Activated CD8-positive, alpha-beta T cell treated with anti-CD3 and anti-CD28 coated beads for 36 hours (primary cell): Measurements from ENCODE around the gene MGAT4A. TPM values are rescaled to one million over a fixed set of nuclear protein-coding genes. Genes with fewer than 3 reads are reported as not detected.

Source experiments
- ATAC-seq: fragments of 200-7000 bp; cut with Tn5 transposase; one replicate; pipeline ENCODE4 v1.10.0; 2021; ENCODE audit warnings: mild to moderate bottlenecking, moderate library complexity
- CTCF ChIA-PET: fragments of 350-600 bp; sonication (Branson Sonifier 250); formaldehyde crosslinking; loops from one replicate; lab custom pipeline; 2021; ENCODE audit warnings: antibody characterized with exemption; lab: Charles Lee
- POLR2A ChIA-PET: fragments of 350-600 bp; sonication (Branson Sonifier 250); formaldehyde crosslinking; loops from one replicate; lab custom pipeline; 2021; ENCODE audit warnings: antibody characterized with exemption; lab: Charles Lee
- DNase-seq: peaks from one replicate; pipeline ENCODE4 v3.0.0-alpha.2; 2020
- H3K27ac Mint-ChIP-seq: one replicate; pipeline ENCODE4 v1.8.0; 2021; ENCODE audit warnings: mild to moderate bottlenecking, mixed read lengths
- H3K27me3 Mint-ChIP-seq: one replicate; pipeline ENCODE4 v1.8.0; 2021; ENCODE audit warnings: mixed read lengths
- H3K36me3 Mint-ChIP-seq: one replicate; pipeline ENCODE4 v1.8.0; 2021; ENCODE audit warnings: low read depth, mixed read lengths
- H3K4me1 Mint-ChIP-seq: one replicate; pipeline ENCODE4 v1.8.0; 2021; ENCODE audit warnings: low read depth, mixed read lengths
- H3K4me3 Mint-ChIP-seq: one replicate; pipeline ENCODE4 v1.8.0; 2021; ENCODE audit warnings: mild to moderate bottlenecking, moderate library complexity, mixed read lengths
- H3K9me3 Mint-ChIP-seq: one replicate; pipeline ENCODE4 v1.8.0; 2021; ENCODE audit warnings: mixed read lengths
- intact Hi-C: fragments of 100-400 bp; cut with micrococcal nuclease; formaldehyde crosslinking; loops from one replicate; pipeline ENCODE4 v1.10.0; 2022
- total RNA-seq, 2 experiments: library from RNA; stranded (reverse); gene quantifications; one replicate each; pipeline ENCODE4 v1.2.3, GENCODE V29; 2021
- TF ChIP-seq, protein P1 (sequence below): fragments of 200-600 bp; IDR thresholded peaks from one replicate; pipeline ENCODE4 v1.8.0; 2022; ENCODE audit warnings: antibody characterized with exemption, mild to moderate bottlenecking

The MGAT4A gene
- total RNA-seq, 2 experiments from 2014 or later: 57.6 to 59.0 TPM

DNA sequence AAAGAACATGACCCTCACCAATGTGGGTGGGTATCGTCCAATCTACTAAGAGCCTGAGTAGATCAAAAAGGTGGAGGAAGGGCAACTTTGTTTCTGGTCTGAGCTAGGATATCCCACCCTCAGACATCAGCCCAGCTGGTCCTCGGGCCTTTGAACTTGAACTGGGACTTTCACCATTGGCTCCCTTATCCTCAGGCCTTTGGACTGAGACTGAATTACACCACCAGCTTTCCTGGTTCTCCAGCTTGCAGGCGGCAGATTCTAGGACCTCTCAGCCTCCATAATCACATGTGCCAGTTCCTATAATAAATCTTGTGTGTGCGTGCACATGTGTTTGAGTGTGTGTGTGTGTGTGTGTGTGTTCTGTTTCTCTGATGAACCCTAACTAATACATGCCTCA is 10.6 kb downstream of the MGAT4A start:
- ChIA-PET POLR2A (interaction anchor here (0.9 to 5.8 kb wide), 2 partner anchors 9 to 18 kb away, joined by 4 to 42 read pairs; partner anchors contain the start of gene MGAT4A), CTCF (interaction anchor here (0.8 to 2.4 kb wide), 10 partner anchors 9 to 71 kb away, joined by 3 to 9 read pairs (median 4); no protein-coding TSS in a partner anchor)
- Mint-ChIP-seq H3K9me3 (peaks cover 19% of the 10 kb centered on the region), H3K4me1 (peaks cover 77% of the 10 kb centered on the region), H3K27ac (peak overlapping the region; percentile 37), H3K27me3 (no peaks in the 10 kb centered on the region), H3K36me3 (peaks cover 70% of the 10 kb centered on the region), H3K4me3 (no peak overlapping the region)
- DNase-seq (no peak), ATAC-seq (no peak)
- TF ChIP-seq, protein P1, sequence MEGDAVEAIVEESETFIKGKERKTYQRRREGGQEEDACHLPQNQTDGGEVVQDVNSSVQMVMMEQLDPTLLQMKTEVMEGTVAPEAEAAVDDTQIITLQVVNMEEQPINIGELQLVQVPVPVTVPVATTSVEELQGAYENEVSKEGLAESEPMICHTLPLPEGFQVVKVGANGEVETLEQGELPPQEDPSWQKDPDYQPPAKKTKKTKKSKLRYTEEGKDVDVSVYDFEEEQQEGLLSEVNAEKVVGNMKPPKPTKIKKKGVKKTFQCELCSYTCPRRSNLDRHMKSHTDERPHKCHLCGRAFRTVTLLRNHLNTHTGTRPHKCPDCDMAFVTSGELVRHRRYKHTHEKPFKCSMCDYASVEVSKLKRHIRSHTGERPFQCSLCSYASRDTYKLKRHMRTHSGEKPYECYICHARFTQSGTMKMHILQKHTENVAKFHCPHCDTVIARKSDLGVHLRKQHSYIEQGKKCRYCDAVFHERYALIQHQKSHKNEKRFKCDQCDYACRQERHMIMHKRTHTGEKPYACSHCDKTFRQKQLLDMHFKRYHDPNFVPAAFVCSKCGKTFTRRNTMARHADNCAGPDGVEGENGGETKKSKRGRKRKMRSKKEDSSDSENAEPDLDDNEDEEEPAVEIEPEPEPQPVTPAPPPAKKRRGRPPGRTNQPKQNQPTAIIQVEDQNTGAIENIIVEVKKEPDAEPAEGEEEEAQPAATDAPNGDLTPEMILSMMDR: no peak
- intact Hi-C loops: no loop called here

- Mint-ChIP-seq H3K4me3 (no peak overlapping the region), H3K27me3 (no peaks in the 10 kb centered on the region), H3K36me3 (peaks cover 52% of the 10 kb centered on the region), H3K27ac (peak overlapping the region; percentile 84), H3K9me3 (peaks cover 17% of the 10 kb centered on the region), H3K4me1 (peaks cover 75% of the 10 kb centered on the region)
- intact Hi-C loops: no loop called here
- DNase-seq (no peak), ATAC-seq (no peak)
- ChIA-PET POLR2A (interaction anchor here (5.8 kb wide), 1 partner anchor 11 kb away, joined by 42 read pairs; the partner anchor contains the start of gene MGAT4A), CTCF (interaction anchor here (0.8 to 1.4 kb wide), 10 partner anchors 8 to 441 kb away, joined by 3 to 4 read pairs (median 3); no protein-coding TSS in a partner anchor)
- TF ChIP-seq, protein P1: no peak
Measured at GRCh38 chr2:98717621-98718020, 13.3 kb downstream of the MGAT4A start.

- ChIA-PET POLR2A (interaction anchor here (0.5 to 5.8 kb wide), 6 partner anchors 10 to 988 kb away, joined by 3 to 42 read pairs (median 4); partner anchors contain the start of gene MGAT4A), CTCF (interaction anchor here (0.9 to 1.3 kb wide), 2 partner anchors 12 to 68 kb away, joined by 3 to 7 read pairs; no protein-coding TSS in a partner anchor)
- H3K27ac Mint-ChIP-seq: peak overlapping the region; percentile 86
- peaks cover 10% of the 10 kb centered on the region for H3K9me3 Mint-ChIP-seq
- intact Hi-C loops: no loop called here
- H3K4me3 Mint-ChIP-seq: no peak overlapping the region
- no peaks in the 10 kb centered on the region for H3K27me3 Mint-ChIP-seq
- peaks cover 76% of the 10 kb centered on the region for H3K4me1 Mint-ChIP-seq
- H3K36me3 Mint-ChIP-seq: peaks cover 46% of the 10 kb centered on the region
- TF ChIP-seq, protein P1: no peak
- peak; percentile 61 for DNase-seq
- peak; percentile 37 for ATAC-seq
Measured at GRCh38 chr2:98716786-98717185, 14.1 kb downstream of the MGAT4A start.

- Mint-ChIP-seq H3K27me3 (no peaks in the 10 kb centered on the region), H3K4me3 (no peak overlapping the region), H3K9me3 (peaks cover 8% of the 10 kb centered on the region), H3K36me3 (peaks cover 42% of the 10 kb centered on the region), H3K27ac (peak overlapping the region; percentile 86), H3K4me1 (peaks cover 84% of the 10 kb centered on the region)
- DNase-seq (peak; percentile 54), ATAC-seq (peak; percentile 60)
- ChIA-PET POLR2A (interaction anchor here (0.5 to 5.8 kb wide), 6 partner anchors 9 to 987 kb away, joined by 3 to 42 read pairs (median 4); partner anchors contain the start of gene MGAT4A), CTCF (interaction anchor here (0.9 to 2.3 kb wide), 3 partner anchors 13 to 67 kb away, joined by 3 to 7 read pairs (median 7); no protein-coding TSS in a partner anchor)
- intact Hi-C loops: no loop called here
- TF ChIP-seq, protein P1: no peak
Measured at GRCh38 chr2:98715812-98716451, 15.0 kb downstream of the MGAT4A start.
